DOHH2 (cell line): ENCODE measurements around the gene SPATA13.

Source experiments
- EZH2phosphoT487 ChIP-seq: fragments of 200-600 bp; sonication (generic); IDR thresholded peaks from 2 replicates; pipeline ENCODE4 v1.6.1; 2017; ENCODE audit warnings: borderline replicate concordance, mild to moderate bottlenecking, antibody characterized with exemption, low read length, moderate library complexity, mixed read lengths
- TF ChIP-seq, protein P1 (sequence below): fragments of 200-600 bp; sonication (generic); IDR thresholded peaks from one replicate; pipeline ENCODE4 v1.5.1; 2014; ENCODE audit warnings: antibody characterized with exemption, mild to moderate bottlenecking, low read depth, low read length; ENCODE audit not compliant: poor library complexity, severe bottlenecking

DNA sequence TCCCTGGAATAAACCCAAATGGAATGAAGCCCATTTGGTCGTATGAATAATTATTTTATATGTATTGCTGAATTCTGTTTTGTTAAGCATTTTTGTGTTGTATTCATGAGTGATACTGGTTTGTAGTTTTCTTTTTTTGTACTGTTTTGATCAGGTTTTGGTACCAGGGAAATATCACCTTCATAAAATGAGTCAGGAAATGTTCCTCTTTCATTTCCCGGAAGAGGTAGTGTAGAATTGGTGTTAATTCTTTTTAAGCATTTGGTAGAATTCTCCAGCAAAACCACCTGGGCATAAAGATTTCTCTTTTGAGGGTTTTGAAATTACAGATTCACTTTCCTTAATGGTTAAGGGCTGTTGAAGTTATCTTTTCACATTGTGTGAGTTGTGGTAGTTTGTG, 13.3 kb downstream of the SPATA13 start:
- TF ChIP-seq, protein P1, sequence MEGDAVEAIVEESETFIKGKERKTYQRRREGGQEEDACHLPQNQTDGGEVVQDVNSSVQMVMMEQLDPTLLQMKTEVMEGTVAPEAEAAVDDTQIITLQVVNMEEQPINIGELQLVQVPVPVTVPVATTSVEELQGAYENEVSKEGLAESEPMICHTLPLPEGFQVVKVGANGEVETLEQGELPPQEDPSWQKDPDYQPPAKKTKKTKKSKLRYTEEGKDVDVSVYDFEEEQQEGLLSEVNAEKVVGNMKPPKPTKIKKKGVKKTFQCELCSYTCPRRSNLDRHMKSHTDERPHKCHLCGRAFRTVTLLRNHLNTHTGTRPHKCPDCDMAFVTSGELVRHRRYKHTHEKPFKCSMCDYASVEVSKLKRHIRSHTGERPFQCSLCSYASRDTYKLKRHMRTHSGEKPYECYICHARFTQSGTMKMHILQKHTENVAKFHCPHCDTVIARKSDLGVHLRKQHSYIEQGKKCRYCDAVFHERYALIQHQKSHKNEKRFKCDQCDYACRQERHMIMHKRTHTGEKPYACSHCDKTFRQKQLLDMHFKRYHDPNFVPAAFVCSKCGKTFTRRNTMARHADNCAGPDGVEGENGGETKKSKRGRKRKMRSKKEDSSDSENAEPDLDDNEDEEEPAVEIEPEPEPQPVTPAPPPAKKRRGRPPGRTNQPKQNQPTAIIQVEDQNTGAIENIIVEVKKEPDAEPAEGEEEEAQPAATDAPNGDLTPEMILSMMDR: no peak
- TF ChIP-seq EZH2phosphoT487: no peak
